Hematopoietic multipotent progenitor cell treated with erythropoietin and hydrocortisone succinate and interleukin-3 and kit ligand, for 6 days (in vitro differentiated cells): ENCODE results near the gene CRYBG3.

Experiments
- DNase-seq: peaks from one replicate; pipeline ENCODE4 v3.0.0-alpha.2; 2015

CRYBG3 gene

GRCh38 chr3:97949743-97950142, 127.9 kb downstream of the CRYBG3 start:
- DNase-seq: no peak

- no peak for DNase-seq
Observed at GRCh38 chr3:97950360-97950759, 128.5 kb downstream of the CRYBG3 start.

- DNase-seq: no peak
Observed at GRCh38 chr3:97952280-97952679, 130.5 kb downstream of the CRYBG3 start.

GRCh38 chr3:97952872-97953271, 131.1 kb downstream of the CRYBG3 start:
- no peak for DNase-seq

- DNase-seq: no peak
Observed at GRCh38 chr3:97954228-97954827, 132.5 kb downstream of the CRYBG3 start.

- DNase-seq: no peak
Observed at GRCh38 chr3:97956051-97956450, 134.2 kb downstream of the CRYBG3 start.

GRCh38 chr3:97957617-97958311, 136.0 kb downstream of the CRYBG3 start:
- no peak for DNase-seq

- DNase-seq: no peak
Observed at GRCh38 chr3:97958396-97958795, 136.6 kb downstream of the CRYBG3 start.

- no peak for DNase-seq
Observed at GRCh38 chr3:97958796-97959195, 137.0 kb downstream of the CRYBG3 start.

- no peak for DNase-seq
Observed at GRCh38 chr3:97959872-97960271, 138.1 kb downstream of the CRYBG3 start.

GRCh38 chr3:97960551-97960950, 138.7 kb downstream of the CRYBG3 start:
- DNase-seq: no peak

- DNase-seq: no peak
Observed at GRCh38 chr3:97960993-97961766, 139.4 kb downstream of the CRYBG3 start.

- no peak for DNase-seq
Observed at GRCh38 chr3:97967966-97968365, 146.2 kb downstream of the CRYBG3 start.

- DNase-seq: no peak
Observed at GRCh38 chr3:97968376-97968775, 146.6 kb downstream of the CRYBG3 start.

GRCh38 chr3:97969541-97969940, 147.7 kb downstream of the CRYBG3 start:
- no peak for DNase-seq

- DNase-seq: no peak
Observed at GRCh38 chr3:97970156-97970555, 148.3 kb downstream of the CRYBG3 start.

- DNase-seq: no peak
Observed at GRCh38 chr3:97970956-97971620, 149.3 kb downstream of the CRYBG3 start.

- DNase-seq: peak; percentile 85
Observed at GRCh38 chr3:97971679-97972567, 150.1 kb downstream of the CRYBG3 start, which contains the start of gene RIOX2. RIOX2 (minus strand) TSS chr3:97972431; CDS start chr3:97967593, 4,838 bp downstream.

- DNase-seq: no peak
Observed at GRCh38 chr3:97972976-97973375, 151.2 kb downstream of the CRYBG3 start.

GRCh38 chr3:97974996-97975395, 153.2 kb downstream of the CRYBG3 start:
- no peak for DNase-seq

GRCh38 chr3:97975466-97975865, 153.7 kb downstream of the CRYBG3 start:
- DNase-seq: no peak

- no peak for DNase-seq
Observed at GRCh38 chr3:97979610-97980009, 157.8 kb downstream of the CRYBG3 start.
